Adrenal gland (tissue), 12 donors: ENCODE results near the gene CYBB. TPM values are rescaled to one million over a fixed set of nuclear protein-coding genes. Genes with fewer than 3 reads are reported as not detected.
A peak's percentile ranks its signal among the peaks of the same experiment; 100 is the strongest.

Source experiments
- DNase-seq, 7 donors: peaks; one replicate each; pipeline ENCODE4 v3.0.0-alpha.2; 2019 to 2020
- H3K27ac ChIP-seq, 5 donors: fragments of 200-600 bp; sonication (generic) in 4 of 5; 1 replicate in 3 of 5; 2 replicates in 2 of 5; pipeline versions ENCODE4 v1.5.1 to v1.8.0; 2016 to 2020; ENCODE audit warnings: mild to moderate bottlenecking in 1 of 5
- H3K27me3 ChIP-seq: fragments of 200-600 bp; 2 replicates; pipeline ENCODE4 v1.8.0; 2021
- H3K36me3 ChIP-seq, 2 donors: fragments of 200-600 bp; replicated peaks in 1 of 2; 1 replicate in 1 of 2; 2 replicates in 1 of 2; pipeline versions ENCODE4 v1.5.1 to v1.8.0; 2018 to 2022
- H3K4me1 ChIP-seq, 2 donors: fragments of 200-600 bp; replicated peaks in 1 of 2; 1 replicate in 1 of 2; 2 replicates in 1 of 2; pipeline versions ENCODE4 v1.5.1 to v1.8.0; 2018 to 2021
- H3K4me3 ChIP-seq, 4 donors: fragments of 200-600 bp; sonication (generic) in 3 of 4; one replicate each; pipeline ENCODE4 v1.5.1; 2016 to 2018
- H3K9me3 ChIP-seq, 3 donors: fragments of 200-600 bp; sonication (generic) in 1 of 3; replicated peaks in 1 of 3; 1 replicate in 2 of 3; 2 replicates in 1 of 3; pipeline versions ENCODE4 v1.5.1 to v1.8.0; 2016 to 2021
- CTCF ChIP-seq, 6 experiments: fragments of 450-650 bp in 4 of 6; fragments of 200-600 bp in 2 of 6; sonication (generic) in 1 of 6; IDR thresholded peaks; 1 replicate in 5 of 6; 2 replicates in 1 of 6; pipeline versions ENCODE4 v1.5.1 to v1.8.0; 2016 to 2021; ENCODE audit warnings: antibody characterized with exemption in 6 of 6, mild to moderate bottlenecking in 2 of 6, moderate library complexity in 1 of 6
- POLR2A ChIP-seq, 2 donors: fragments of 450-650 bp; IDR thresholded peaks; one replicate each; pipeline ENCODE4 v1.6.1; 2017; ENCODE audit warnings: antibody characterized with exemption in 2 of 2, mild to moderate bottlenecking in 2 of 2, moderate library complexity in 1 of 2
- WGBS, 4 donors: extraction: QIAGEN DNeasy Blood & Tissue Kit in 2 of 4; methylation state at CpG; one replicate each; pipeline versions ENCODE4 v1.1.5 to v1.1.7; 2013 to 2017; 5-methylcytosine and 5-hydroxymethylcytosine counted together
- intact Hi-C, 2 donors: fragments of 100-400 bp; cut with DNase I; formaldehyde crosslinking; loops; one replicate each; pipeline versions ENCODE4 v1.14.1 to v1.15.0; 2022 to 2023
- polyA plus RNA-seq, 3 donors: library from polyadenylated mRNA; stranded (reverse); fragments of 200-250 nt in 2 of 3; fragments of 350-450 nt in 1 of 3; fragmentation: Illumina TruSeq in 1 of 3; extraction: RNeasy Lipid Tissue Mini Kit (QIAGEN cat#74804) in 1 of 3; gene quantifications; one replicate each; pipeline ENCODE4 v1.2.3, GENCODE V29; 2013 to 2014
- total RNA-seq, 9 donors: library from RNA; depleted of rRNA in 4 of 9; stranded (reverse); fragments of >200 nt in 4 of 9; fragments of 120-200 nt in 1 of 9; fragmentation: NEBNext Ultra II Directional in 1 of 9; extraction: Animal tissue kit (Norgen Biotek cat#: 25700) in 1 of 9; gene quantifications; one replicate each; pipeline versions ENCODE4 v1.1.0 to v1.2.4, GENCODE V29; 2013 to 2023
- donor health status: healthy with polysubstance abuse.
- donor health status: Bipolar disorder and iron deficiency.
- donor health status: DM: yes; HTN: yes; CAD: no.
- donor health status: DM: no; HTN: no; CAD: no.
- donor health status: DM: no; HTN: no; CAD: no.
- donor health status: DM: yes; HTN: yes; CAD: no.

CYBB gene
- total and polyA plus RNA-seq, 12 donors: 5.5 to 153 (median 56.9) TPM

GRCh38 chrX:37753384-37753783, 26.5 kb upstream of the CYBB start:
- Histone ChIP-seq H3K27ac (no peak overlapping the region), H3K27me3 (no peaks in the 10 kb centered on the region), H3K9me3 (no peaks in the 10 kb centered on the region), H3K4me3 (no peak overlapping the region), H3K4me1 (no peaks in the 10 kb centered on the region), H3K36me3 (no peaks in the 10 kb centered on the region)
- no peak for TF ChIP-seq CTCF (IDR thresholded peaks at IDR 0.05)
- TF ChIP-seq POLR2A (IDR thresholded peaks at IDR 0.05): no peak
- intact Hi-C loops: loop anchor here in 1 of 2 donors (10.0 kb wide), 1 partner anchor 61 kb away; no protein-coding TSS in a partner anchor
- no peak for DNase-seq
- 64 to 93% (median 72%) methylated on average over 2 of the region's 2 CpGs for WGBS, 4 donors

DNA sequence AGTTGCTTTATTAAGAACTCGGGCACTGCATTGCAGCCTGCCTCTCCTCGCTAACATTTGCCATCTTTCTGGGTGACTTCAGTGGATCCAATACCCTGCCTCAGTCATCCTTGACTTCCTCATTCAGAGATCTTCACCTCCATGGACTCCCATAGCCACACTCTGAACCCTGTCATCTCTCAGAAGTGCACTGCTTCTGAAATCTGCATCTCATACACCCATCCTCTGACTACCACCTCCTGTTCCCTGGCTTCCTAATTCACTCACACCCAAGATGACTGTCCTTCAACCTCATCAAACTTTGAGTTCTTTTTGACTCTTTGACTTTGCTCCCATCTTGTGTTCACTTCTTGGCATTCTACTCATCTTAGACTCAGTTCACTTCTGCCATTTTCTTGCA, 25.3 kb upstream of the CYBB start:
- 63 to 95% (median 86%) methylated on average over 2 of the region's 2 CpGs for WGBS, 4 donors
- Histone ChIP-seq H3K27me3 (no peaks in the 10 kb centered on the region), H3K4me3 (no peak overlapping the region), H3K27ac (no peak overlapping the region), H3K36me3 (no peaks in the 10 kb centered on the region), H3K9me3 (no peaks in the 10 kb centered on the region), H3K4me1 (no peaks in the 10 kb centered on the region)
- TF ChIP-seq POLR2A (IDR thresholded peaks at IDR 0.05) (no peak), CTCF (IDR thresholded peaks at IDR 0.05) (no peak)
- DNase-seq: no peak
- intact Hi-C loops: loop anchor here in 1 of 2 donors (10.0 kb wide), 1 partner anchor 60 kb away; no protein-coding TSS in a partner anchor

- no peaks in the 10 kb centered on the region for H3K36me3 ChIP-seq
- intact Hi-C loops: loop anchor here in 1 of 2 donors (10.0 kb wide), 1 partner anchor 60 kb away; no protein-coding TSS in a partner anchor
- no peaks in the 10 kb centered on the region for H3K4me1 ChIP-seq
- no peak overlapping the region for H3K4me3 ChIP-seq
- no peak for TF ChIP-seq CTCF (IDR thresholded peaks at IDR 0.05)
- no peak for TF ChIP-seq POLR2A (IDR thresholded peaks at IDR 0.05)
- no peaks in the 10 kb centered on the region for H3K9me3 ChIP-seq
- DNase-seq: peak in 1 of 7 donors; percentile 21
- no peak overlapping the region for H3K27ac ChIP-seq
- H3K27me3 ChIP-seq: no peaks in the 10 kb centered on the region
Measured at GRCh38 chrX:37755025-37755424, 24.8 kb upstream of the CYBB start.

DNA sequence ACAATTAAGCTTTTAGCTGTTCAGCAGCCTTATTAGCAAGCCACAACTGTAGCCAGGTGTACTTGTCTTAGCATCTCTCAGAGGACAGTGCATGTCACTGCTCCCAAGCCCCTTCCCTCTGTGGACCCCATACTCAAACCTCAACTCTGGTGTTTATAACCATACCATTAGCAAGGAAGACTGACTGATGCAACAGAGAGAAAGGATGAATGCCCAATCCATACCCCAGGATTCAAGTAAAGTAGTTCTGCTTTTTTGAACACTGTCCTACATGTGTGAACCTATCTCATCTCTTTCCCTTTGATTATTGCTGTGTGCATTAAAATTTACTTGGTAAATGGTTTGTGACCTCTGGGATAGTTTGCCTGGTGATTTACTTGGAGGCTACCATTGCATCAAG, 22.8 kb upstream of the CYBB start:
- intact Hi-C loops: loop anchor here in 1 of 2 donors (10.0 kb wide), 1 partner anchor 58 kb away; no protein-coding TSS in a partner anchor
- TF ChIP-seq CTCF (IDR thresholded peaks at IDR 0.05) (no peak), POLR2A (IDR thresholded peaks at IDR 0.05) (no peak)
- H3K9me3 ChIP-seq: no peaks in the 10 kb centered on the region

More for the DNA sequence above, 22.8 kb upstream of the CYBB start:
- Histone ChIP-seq H3K4me1 (no peaks in the 10 kb centered on the region), H3K36me3 (no peaks in the 10 kb centered on the region), H3K27ac (no peak overlapping the region), H3K27me3 (no peaks in the 10 kb centered on the region), H3K4me3 (no peak overlapping the region)
- DNase-seq: no peak
